Measurements from ENCODE around the gene PXN. TPM values are rescaled to one million over a fixed set of nuclear protein-coding genes. Genes with fewer than 3 reads are reported as not detected.
A peak's percentile ranks its signal among the peaks of the same experiment; 100 is the strongest.

PXN gene
- 10 to 100 TPM; 20.9 to 37.5 (median 26.2) TPM for total RNA-seq
- 10 to 100 TPM; 45.4 to 59.0 TPM for polyA plus RNA-seq

DNA sequence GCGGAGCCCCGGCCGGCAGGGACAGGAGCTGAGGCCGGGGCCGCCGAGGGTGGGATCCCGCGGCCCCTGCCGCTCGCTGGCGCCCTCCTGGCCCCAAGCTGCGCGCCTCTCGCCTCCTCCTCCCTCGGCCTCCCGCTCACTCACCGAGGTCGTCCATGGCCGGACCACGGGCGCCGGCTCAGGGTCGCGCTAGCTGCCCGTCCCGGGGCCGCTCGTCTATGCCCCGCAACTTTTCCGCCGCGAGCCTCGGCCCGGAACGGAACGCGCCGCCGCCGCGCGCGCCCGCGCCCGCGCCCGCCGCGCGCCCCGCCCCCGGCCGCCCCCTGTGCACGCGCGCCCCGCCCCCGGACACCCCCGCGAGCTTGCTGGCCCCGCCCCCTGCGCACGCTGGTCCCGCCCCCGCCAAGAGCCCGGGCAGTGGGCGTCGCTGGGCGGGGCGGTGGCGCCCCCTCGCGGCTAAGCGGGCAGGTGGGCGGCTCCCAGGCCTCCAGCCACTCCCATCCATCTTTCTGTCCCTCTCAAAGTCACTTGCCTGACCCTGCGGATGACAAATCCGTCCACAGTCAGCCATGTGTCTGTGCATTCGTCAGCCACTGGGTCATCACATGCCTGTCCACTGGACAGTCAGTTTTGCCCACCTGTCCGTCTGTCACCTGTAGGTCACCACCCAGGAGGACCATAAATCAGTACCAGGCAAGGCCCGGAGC, at the start of gene PXN:
TSS of gene PXN (minus strand) at position 258 of the 707 bp plus-strand sequence. CDS start at position 157, 101 bp downstream.
- peak; percentile 82 to 99 (median 93) for DNase-seq
- Histone ChIP-seq H3K36me3 (no peaks in the 10 kb centered on the region), H3K27ac (peak within 1 kb of the TSS; percentile 42 to 77 (median 64)), H3K9me3 (no peaks in the 10 kb centered on the region), H3K4me1 (peaks cover 0 to 27% (median 14%) of the 10 kb centered on the region in 3 donors), H3K4me3 (peak within 1 kb of the TSS; percentile 78 to 91 (median 90)), H3K27me3 (no peaks in the 10 kb centered on the region)
- 1 to 2% methylated on average over 37 to 81 of the region's 81 CpGs for WGBS, 2 donors
- intact Hi-C loops (cut with DNase I), result loop anchor here in 1 of 3 donors (10.0 kb wide), 1 partner anchor 51 kb away; no protein-coding TSS in a partner anchor
- no peak for FAIRE-seq
- ATAC-seq, result peak; percentile 87 to 94 (median 91)
- TF ChIP-seq, protein P1, sequence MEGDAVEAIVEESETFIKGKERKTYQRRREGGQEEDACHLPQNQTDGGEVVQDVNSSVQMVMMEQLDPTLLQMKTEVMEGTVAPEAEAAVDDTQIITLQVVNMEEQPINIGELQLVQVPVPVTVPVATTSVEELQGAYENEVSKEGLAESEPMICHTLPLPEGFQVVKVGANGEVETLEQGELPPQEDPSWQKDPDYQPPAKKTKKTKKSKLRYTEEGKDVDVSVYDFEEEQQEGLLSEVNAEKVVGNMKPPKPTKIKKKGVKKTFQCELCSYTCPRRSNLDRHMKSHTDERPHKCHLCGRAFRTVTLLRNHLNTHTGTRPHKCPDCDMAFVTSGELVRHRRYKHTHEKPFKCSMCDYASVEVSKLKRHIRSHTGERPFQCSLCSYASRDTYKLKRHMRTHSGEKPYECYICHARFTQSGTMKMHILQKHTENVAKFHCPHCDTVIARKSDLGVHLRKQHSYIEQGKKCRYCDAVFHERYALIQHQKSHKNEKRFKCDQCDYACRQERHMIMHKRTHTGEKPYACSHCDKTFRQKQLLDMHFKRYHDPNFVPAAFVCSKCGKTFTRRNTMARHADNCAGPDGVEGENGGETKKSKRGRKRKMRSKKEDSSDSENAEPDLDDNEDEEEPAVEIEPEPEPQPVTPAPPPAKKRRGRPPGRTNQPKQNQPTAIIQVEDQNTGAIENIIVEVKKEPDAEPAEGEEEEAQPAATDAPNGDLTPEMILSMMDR (IDR thresholded peaks at IDR 0.05), result peak; percentile 73 to 88 (median 82)

DNA sequence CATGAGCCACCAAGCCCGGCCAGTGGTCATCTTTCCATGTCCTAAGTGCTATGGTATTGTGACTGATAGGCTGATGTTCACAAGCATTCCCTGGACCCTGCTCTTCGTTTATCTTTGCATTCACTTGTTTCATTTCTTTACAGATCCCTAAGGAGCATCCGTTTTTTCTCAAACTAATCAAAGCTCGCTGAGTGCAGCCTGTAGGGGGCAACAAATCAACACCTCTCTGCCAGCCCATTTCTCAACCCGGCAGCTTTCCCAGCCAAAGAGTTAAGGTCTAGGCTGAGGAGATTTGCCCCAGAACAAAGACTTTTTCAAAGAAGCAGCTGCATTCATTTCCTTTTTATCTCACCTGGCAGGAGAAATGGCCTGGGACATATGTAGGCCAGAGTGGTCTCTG, 48.7 kb upstream of the PXN start:
- ATAC-seq, result no peak

DNA sequence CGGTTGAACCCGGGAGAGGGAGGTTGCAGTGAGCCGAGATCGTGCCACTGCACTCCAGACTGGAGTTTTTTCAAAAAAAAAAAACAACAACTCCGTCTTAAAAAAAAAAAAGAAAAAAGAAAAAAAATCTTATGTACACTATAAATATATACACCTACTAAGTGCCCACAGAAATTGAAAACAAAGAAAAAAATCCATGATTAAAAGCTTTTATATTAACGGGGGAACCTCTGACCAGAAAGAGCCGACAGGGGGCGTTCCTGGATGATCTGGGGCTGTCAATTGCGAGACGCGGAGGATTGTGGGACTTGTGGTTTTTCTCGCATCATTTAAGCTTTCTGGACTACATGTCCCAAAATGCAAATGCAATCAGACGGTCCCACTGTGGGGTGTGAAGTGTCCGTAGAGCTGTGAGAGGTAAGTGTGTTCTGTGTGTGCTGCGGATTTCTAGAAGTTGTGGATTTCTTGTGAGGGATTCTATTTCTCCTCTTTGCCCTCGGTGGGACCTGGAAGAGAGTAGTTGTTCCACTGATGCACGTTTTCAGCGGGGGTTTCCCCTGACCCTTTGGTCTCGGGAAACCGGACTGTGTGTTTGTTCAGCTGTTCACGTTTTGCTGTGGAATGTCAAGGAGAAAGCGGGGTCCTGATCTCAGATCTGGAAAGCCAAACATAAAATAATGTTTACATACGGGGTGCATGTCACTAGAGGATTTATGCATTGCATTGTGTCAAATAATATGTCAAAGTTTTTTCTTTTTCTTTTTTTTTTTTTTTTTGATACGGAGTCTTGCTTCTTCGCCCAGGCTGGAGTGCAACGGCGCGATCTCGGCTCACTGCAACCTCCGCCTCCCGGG, 36.7 kb upstream of the PXN start, which contains the start of gene SIRT4:
TSS of gene SIRT4 (plus strand) at position 360 of the 854 bp plus-strand sequence. CDS start 1,241 bp downstream, outside the sequence.
- peak; percentile 97 for FAIRE-seq
- ATAC-seq, result peak; percentile 92 to 95 (median 94)
- intact Hi-C loops (cut with DNase I), result no loop called here
- H3K4me3 ChIP-seq, result peak within 1 kb of the TSS; percentile 9 to 48 (median 24)
- TF ChIP-seq, protein P1 (IDR thresholded peaks at IDR 0.05), result peak; percentile 44 to 64 (median 60)
- peak within 1 kb of the TSS; percentile 66 to 77 (median 75) for H3K27ac ChIP-seq
- 3 to 5% methylated on average over 31 of the region's 31 CpGs for WGBS, 2 donors
- DNase-seq, result peak; percentile 83 to 92 (median 84)
- no peaks in the 10 kb centered on the region for H3K27me3 ChIP-seq
- H3K9me3 ChIP-seq, result no peaks in the 10 kb centered on the region
- H3K36me3 ChIP-seq, result no peaks in the 10 kb centered on the region
- peaks cover 0 to 15% (median 0%) of the 10 kb centered on the region in 3 donors for H3K4me1 ChIP-seq

More for the DNA sequence above, 48.7 kb upstream of the PXN start:
- Histone ChIP-seq H3K27ac (no peak overlapping the region), H3K4me3 (no peak overlapping the region), H3K4me1 (peaks cover 9 to 18% (median 15%) of the 10 kb centered on the region in 3 donors), H3K9me3 (no peaks in the 10 kb centered on the region), H3K36me3 (no peaks in the 10 kb centered on the region), H3K27me3 (no peaks in the 10 kb centered on the region)
- 49 to 69% methylated on average over 5 of the region's 5 CpGs for WGBS, 2 donors
- DNase-seq (no peak), FAIRE-seq (no peak)
- TF ChIP-seq, protein P1 (IDR thresholded peaks at IDR 0.05), result no peak
- intact Hi-C loops (cut with DNase I), result no loop called here

DNA sequence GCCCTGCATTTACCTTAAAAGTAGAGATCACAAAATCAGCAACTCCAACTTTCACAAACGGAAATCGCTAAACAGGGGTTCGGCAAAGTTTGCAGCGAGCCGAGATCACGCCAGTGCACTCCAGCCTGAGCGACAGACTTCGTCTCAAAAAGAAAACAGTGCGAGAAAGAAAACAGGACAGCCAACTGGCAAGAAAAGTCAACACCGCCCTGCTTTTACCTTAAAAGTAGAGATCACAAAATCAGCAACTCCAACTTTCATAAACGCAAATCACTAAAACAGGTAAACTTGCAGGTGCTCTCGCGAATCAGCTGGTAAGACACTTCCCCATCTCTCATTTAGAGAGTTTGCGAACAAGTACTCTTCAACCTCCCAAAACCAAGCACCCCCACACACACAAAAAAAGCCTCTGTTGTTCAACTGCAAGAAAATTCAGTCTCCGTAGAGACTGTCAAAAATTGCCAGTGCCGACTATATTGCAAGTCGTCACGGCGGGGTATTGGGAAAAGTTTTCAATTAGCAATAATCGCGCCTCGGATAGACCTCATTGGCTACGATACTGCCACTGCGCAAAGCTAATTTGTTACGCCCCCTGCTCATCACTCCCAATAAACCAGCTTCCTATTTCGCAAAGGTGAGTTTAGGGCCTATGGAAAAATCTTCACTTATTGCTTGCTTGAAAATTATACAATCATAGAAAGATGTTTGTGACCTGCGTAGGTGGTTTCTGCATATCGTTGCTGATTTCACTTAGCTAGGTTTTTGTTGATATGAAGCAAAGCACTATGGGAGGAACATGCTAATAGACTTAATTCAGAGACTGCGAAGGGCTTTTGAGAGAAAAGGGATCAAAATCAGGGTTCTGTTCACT, 27.4 kb upstream of the PXN start, which contains the start of gene RNU4-1:
TSS of gene RNU4-1 (minus strand) at position 577 of the 871 bp plus-strand sequence.
- intact Hi-C loops (cut with DNase I), result no loop called here

More for the DNA sequence above, 27.4 kb upstream of the PXN start, which contains the start of gene RNU4-1:
- ATAC-seq, result peak; percentile 57 to 74 (median 66)
- Histone ChIP-seq H3K4me1 (peaks cover 0 to 5% (median 0%) of the 10 kb centered on the region in 3 donors), H3K36me3 (no peaks in the 10 kb centered on the region), H3K9me3 (no peaks in the 10 kb centered on the region), H3K4me3 (peak within 1 kb of the TSS; percentile 33 to 59 (median 43)), H3K27ac (peak within 1 kb of the TSS; percentile 98 to 99 (median 98)), H3K27me3 (no peaks in the 10 kb centered on the region)
- 0% methylated on average over 29 of the region's 29 CpGs for WGBS, 2 donors
- TF ChIP-seq, protein P1 (IDR thresholded peaks at IDR 0.05), result no peak
- peak in 5 of 6 donors; percentile 58 to 82 (median 72) for DNase-seq
- peak; percentile 93 for FAIRE-seq
